H1 (cell line): ENCODE data around the gene URAD. TPM values are rescaled to one million over a fixed set of nuclear protein-coding genes. Genes with fewer than 3 reads are reported as not detected.

Experiments used
- EP300 ChIP-seq, 2 experiments: IDR thresholded peaks; 1 replicate in 1 of 2; 2 replicates in 1 of 2; pipeline ENCODE4 v1.6.1; 2011 to 2012; ENCODE audit warnings: low read depth in 2 of 2, low read length in 2 of 2, mild to moderate bottlenecking in 2 of 2, borderline replicate concordance in 1 of 2, inconsistent platforms in 1 of 2, moderate library complexity in 1 of 2
- KDM4A ChIP-seq: IDR thresholded peaks from one replicate; pipeline ENCODE4 v1.7.1; 2012; ENCODE audit warnings: low read depth, mild to moderate bottlenecking, moderate library complexity, low read length, inconsistent platforms; ENCODE audit not compliant: severe bottlenecking
- RNF2 ChIP-seq: fragments of 200-900, 300-1000 bp; sonication (generic); IDR thresholded peaks from 2 replicates; pipeline ENCODE4 v1.7.1; 2016; ENCODE audit warnings: borderline replicate concordance, low read depth, mild to moderate bottlenecking, antibody characterized with exemption, low read length; ENCODE audit not compliant: poor library complexity, severe bottlenecking; ENCODE audit errors: missing control alignments
- SP4 ChIP-seq: IDR thresholded peaks from 2 replicates; pipeline ENCODE4 v1.6.1; 2012; ENCODE audit warnings: low read length, inconsistent platforms
- USF2 ChIP-seq: IDR thresholded peaks from 2 replicates; pipeline ENCODE4 v1.6.1; 2011; ENCODE audit warnings: low read length, improper control_type of control experiment
- ZNF274 ChIP-seq: IDR thresholded peaks from 2 replicates; pipeline ENCODE4 v1.7.0; 2012; ENCODE audit warnings: low read length, borderline replicate concordance; ENCODE audit errors: extremely low read depth
- polyA plus RNA-seq, 7 experiments: library from polyadenylated mRNA; depleted of rRNA in 3 of 7; stranded (reverse) in 5 of 7; unstranded in 2 of 7; fragments of >200 nt in 5 of 7; fragments of 200-250 nt in 2 of 7; gene quantifications; 1 replicate in 5 of 7; 2 replicates in 1 of 7; 4 replicates in 1 of 7; pipeline versions ENCODE4 v1.2.1 to v1.2.3, GENCODE V29; 2011 to 2013; ENCODE audit warnings: missing spikeins in 2 of 7, mixed read lengths in 2 of 7
- total RNA-seq: library from RNA; stranded (reverse); fragmentation: NEBNext Ultra II Directional; extraction: Animal tissue kit (Norgen Biotek cat#: 25700); gene quantifications from 2 replicates; pipeline ENCODE4 v1.2.1, GENCODE V29; 2021

Gene URAD
- total and polyA plus RNA-seq, 2 of the 8 experiments (the other 6 are each of a cell fraction or from before 2014, with no cell fraction given): not detected

DNA sequence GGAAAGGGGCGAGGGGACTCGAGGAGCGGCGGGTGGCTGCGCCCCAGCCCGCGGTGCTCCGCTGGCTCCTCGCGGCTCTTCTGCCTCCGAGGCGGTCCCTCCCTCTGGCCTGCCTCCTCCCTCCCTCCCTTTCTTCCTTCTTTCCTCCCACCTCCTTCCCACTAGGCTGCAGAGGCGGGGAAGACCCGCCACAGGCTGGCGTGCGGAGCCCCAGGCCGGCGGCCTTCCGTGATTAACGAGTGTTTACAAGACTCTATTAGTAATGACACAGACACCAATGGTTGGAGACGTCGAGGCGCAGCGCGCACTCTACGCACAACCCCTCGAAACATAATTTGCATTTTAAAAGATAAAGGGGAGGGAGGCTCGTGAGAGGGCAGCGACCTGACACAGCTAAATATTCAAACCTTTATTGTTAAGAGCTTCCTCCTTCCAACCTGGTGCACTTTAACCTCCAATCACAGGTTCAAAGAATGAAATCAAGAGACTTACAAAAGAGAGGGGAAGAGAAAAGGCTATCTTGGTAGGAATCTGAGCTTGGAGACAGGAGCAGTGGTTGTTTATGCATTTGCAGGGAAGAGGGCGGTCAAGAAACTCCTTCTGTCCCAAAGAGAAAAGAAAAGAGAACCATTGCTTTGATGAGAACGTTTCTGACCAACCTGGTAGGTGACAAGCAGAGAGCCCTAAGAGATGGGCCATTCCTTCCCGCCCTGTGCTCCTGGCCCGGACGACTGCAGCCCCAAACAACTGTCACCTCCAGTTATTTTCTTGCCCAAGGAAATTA lies 19.2 kb downstream of the URAD start, which contains the start of gene CDX2 (continued):
- TF ChIP-seq RNF2: peak; percentile 4
- peak in 1 of 2 experiments; percentile 38; a peak in 1 of 3 replicates for TF ChIP-seq EP300 (IDR thresholded peaks at IDR 0.05; ENCODE audit: borderline replicate concordance in 1 of 2, low read depth in 2 of 2, low read length in 2 of 2)
- TF ChIP-seq SP4: no peak
- no peak for TF ChIP-seq KDM4A
- TF ChIP-seq ZNF274: no peak
- no peak for TF ChIP-seq USF2
- TF ChIP-seq, all 59 proteins: peak for 4
